DND-41 (cell line): Measurements from ENCODE around the gene DTNBP1.
"Not testable (repeated sequence)": the region's sequence is repeated elsewhere in the genome, so short reads cannot be mapped to it uniquely, and the experiment has no call there.

ENCODE experiments used
- ATAC-seq: fragments of 200-7000 bp; cut with Tn5 transposase; 3 replicates; pipeline ENCODE4 v1.9.1; 2021; ENCODE audit warnings: low read depth; ENCODE audit not compliant: insufficient read depth
- DNase-seq: peaks from one replicate; pipeline ENCODE4 v3.0.0-alpha.2; 2020
- H2AFZ ChIP-seq: 2 replicates; pipeline ENCODE4 v1.6.0; 2012; ENCODE audit warnings: low read depth, low read length
- H3K27ac ChIP-seq: 2 replicates; pipeline ENCODE4 v1.5.1; 2012; ENCODE audit warnings: low read length, inconsistent platforms
- H3K27me3 ChIP-seq: fragments of 200-600 bp; sonication (generic); 2 replicates; pipeline ENCODE4 v1.6.0; 2012; ENCODE audit warnings: low read length, mild to moderate bottlenecking, inconsistent platforms; ENCODE audit not compliant: insufficient read depth, poor library complexity
- H3K36me3 ChIP-seq: 2 replicates; pipeline ENCODE4 v1.5.1; 2012; ENCODE audit warnings: low read length, inconsistent platforms; ENCODE audit not compliant: insufficient read depth
- H3K4me1 ChIP-seq: 2 replicates; pipeline ENCODE4 v1.5.1; 2012; ENCODE audit warnings: mild to moderate bottlenecking, low read length; ENCODE audit not compliant: insufficient read depth
- H3K4me2 ChIP-seq: 2 replicates; pipeline ENCODE4 v1.6.0; 2012; ENCODE audit warnings: mild to moderate bottlenecking, moderate library complexity, low read length, inconsistent platforms; ENCODE audit not compliant: insufficient read depth
- H3K4me3 ChIP-seq, 2 experiments: fragments of 200-600 bp in 1 of 2; shearing (Covaris generic) in 1 of 2; 2 replicates each; pipeline ENCODE4 v1.5.1; 2012 to 2016; ENCODE audit warnings: inconsistent platforms in 2 of 2, low read length in 2 of 2, mild to moderate bottlenecking in 2 of 2, low read depth in 1 of 2, moderate library complexity in 1 of 2
- H3K79me2 ChIP-seq: 2 replicates; pipeline ENCODE4 v1.6.0; 2012; ENCODE audit warnings: low read length, inconsistent platforms; ENCODE audit not compliant: insufficient read depth
- H3K9ac ChIP-seq: 2 replicates; pipeline ENCODE4 v1.6.0; 2012; ENCODE audit warnings: low read depth, mild to moderate bottlenecking, inconsistent platforms, low read length, moderate library complexity
- H3K9me3 ChIP-seq: 2 replicates; pipeline ENCODE4 v1.5.1; 2012; ENCODE audit warnings: low read length, moderate library complexity, mild to moderate bottlenecking, inconsistent platforms; ENCODE audit not compliant: insufficient read depth, severe bottlenecking
- H4K20me1 ChIP-seq: 2 replicates; pipeline ENCODE4 v1.6.0; 2012; ENCODE audit warnings: low read length; ENCODE audit not compliant: insufficient read depth
- EZH2 ChIP-seq: IDR thresholded peaks from 3 replicates; pipeline ENCODE4 v1.6.1; 2012; ENCODE audit warnings: borderline replicate concordance, low read depth, mild to moderate bottlenecking, moderate library complexity, low read length, inconsistent platforms; ENCODE audit not compliant: severe bottlenecking
- TF ChIP-seq, protein P1 (sequence below): IDR thresholded peaks from 2 replicates; pipeline ENCODE4 v1.5.1; 2012; ENCODE audit warnings: borderline replicate concordance, low read length, moderate library complexity, mild to moderate bottlenecking; ENCODE audit not compliant: poor library complexity, severe bottlenecking; ENCODE audit errors: extremely low read depth

Gene DTNBP1

DNA sequence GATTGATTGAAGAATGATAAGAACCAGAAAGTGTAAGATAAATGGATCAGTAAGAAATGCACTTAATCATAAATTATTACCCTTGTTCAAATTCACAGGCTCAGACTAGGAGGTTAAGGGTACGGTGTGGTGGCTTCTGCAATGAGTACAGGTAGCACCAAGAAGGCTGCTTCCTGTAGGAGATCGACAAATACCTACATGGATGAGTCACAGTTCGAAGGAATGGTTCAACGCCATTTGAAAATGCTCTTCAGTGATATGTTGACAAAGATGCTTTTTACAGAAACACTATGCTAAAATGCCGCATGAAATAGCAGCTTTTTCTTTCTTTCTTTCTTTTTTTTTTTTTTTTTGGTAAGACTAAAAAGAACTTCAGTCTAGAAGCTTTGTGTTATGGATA, 116.2 kb downstream of the DTNBP1 start:
- Histone ChIP-seq H2AFZ (no peak overlapping the region), H4K20me1 (peaks cover 8% of the 10 kb centered on the region), H3K79me2 (peaks cover 25% of the 10 kb centered on the region)

DNA sequence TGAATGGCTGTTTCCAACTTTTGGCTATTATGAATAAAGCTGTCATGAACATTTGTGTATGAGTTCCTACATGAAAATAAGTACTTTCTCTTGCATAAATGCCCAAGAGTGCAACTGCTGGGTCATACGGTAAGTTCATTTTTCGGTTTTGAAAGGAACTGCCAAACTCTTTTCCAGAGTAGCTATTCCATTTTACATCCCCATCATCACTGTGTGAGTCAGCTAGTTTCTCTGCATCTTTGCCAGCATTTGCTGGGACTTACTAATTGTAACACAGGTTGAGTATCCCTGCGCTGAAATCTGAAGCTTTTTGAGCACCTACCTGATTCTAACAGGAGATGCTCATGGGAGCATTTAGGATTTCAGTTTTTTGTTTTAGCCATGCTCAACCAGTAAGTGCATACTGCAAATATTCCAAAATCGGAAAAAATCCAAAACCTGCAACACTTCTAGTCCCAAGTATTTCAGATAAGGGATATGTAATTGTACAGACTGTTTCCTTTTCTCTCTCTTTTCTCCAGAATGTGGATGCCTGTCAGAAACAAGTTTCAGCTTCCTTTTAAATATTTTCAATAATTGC, 118.4 kb downstream of the DTNBP1 start:
- H3K27me3 ChIP-seq: no peaks in the 10 kb centered on the region
- no peak overlapping the region for H3K27ac ChIP-seq
- TF ChIP-seq EZH2: no peak
- TF ChIP-seq, protein P1, sequence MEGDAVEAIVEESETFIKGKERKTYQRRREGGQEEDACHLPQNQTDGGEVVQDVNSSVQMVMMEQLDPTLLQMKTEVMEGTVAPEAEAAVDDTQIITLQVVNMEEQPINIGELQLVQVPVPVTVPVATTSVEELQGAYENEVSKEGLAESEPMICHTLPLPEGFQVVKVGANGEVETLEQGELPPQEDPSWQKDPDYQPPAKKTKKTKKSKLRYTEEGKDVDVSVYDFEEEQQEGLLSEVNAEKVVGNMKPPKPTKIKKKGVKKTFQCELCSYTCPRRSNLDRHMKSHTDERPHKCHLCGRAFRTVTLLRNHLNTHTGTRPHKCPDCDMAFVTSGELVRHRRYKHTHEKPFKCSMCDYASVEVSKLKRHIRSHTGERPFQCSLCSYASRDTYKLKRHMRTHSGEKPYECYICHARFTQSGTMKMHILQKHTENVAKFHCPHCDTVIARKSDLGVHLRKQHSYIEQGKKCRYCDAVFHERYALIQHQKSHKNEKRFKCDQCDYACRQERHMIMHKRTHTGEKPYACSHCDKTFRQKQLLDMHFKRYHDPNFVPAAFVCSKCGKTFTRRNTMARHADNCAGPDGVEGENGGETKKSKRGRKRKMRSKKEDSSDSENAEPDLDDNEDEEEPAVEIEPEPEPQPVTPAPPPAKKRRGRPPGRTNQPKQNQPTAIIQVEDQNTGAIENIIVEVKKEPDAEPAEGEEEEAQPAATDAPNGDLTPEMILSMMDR: no peak
- peaks cover 19% of the 10 kb centered on the region for H3K79me2 ChIP-seq
- no peak overlapping the region for H3K4me3 ChIP-seq
- peaks cover 2% of the 10 kb centered on the region for H3K9me3 ChIP-seq
- ATAC-seq (no peak), DNase-seq (no peak)
- no peak overlapping the region for H3K9ac ChIP-seq
- H3K36me3 ChIP-seq: no peaks in the 10 kb centered on the region
- H2AFZ ChIP-seq: no peak overlapping the region
- H3K4me2 ChIP-seq: no peak overlapping the region
- H4K20me1 ChIP-seq: no peaks in the 10 kb centered on the region; the same call in 1 of the 2 replicates
- no peaks in the 10 kb centered on the region for H3K4me1 ChIP-seq

More for the DNA sequence above, 116.2 kb downstream of the DTNBP1 start:
- Histone ChIP-seq H3K4me1 (peaks cover 7% of the 10 kb centered on the region), H3K36me3 (no peaks in the 10 kb centered on the region), H3K9ac (no peak overlapping the region), H3K27ac (no peak overlapping the region), H3K27me3 (no peaks in the 10 kb centered on the region), H3K9me3 (peaks cover 2% of the 10 kb centered on the region), H3K4me3 (no peak overlapping the region), H3K4me2 (no peak overlapping the region)
- DNase-seq: no peak
- ATAC-seq: no peak
- TF ChIP-seq, protein P1: no peak

DNA sequence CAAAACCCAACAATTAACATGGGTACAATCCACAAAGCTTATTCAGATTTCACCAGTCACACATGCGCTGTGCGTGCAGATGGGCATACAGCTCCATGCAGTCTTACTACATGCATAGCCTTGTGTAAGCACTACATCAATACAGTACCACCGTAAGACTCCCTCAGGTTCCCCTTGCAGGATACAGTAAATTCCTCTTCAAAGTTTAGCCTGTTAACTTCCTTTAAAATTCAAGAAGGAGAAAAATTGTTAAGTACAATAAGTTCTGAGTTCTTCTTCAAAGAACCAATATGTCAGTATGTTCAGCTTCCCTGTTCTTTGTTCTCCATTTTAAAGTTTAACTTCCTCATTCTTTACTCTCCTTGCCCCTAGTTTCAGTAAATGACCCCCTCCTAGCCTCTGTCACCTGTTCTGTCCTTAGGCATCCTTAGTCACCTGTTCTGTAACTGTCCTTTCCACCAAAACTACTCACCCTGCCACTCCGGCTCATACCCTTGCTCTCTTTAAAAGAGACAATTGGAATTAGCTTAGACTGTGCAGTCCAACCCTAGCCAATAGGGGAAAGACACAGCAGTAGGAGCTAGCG, 119.4 kb downstream of the DTNBP1 start:
- H3K9ac ChIP-seq, H3K36me3 ChIP-seq, DNase-seq, H2AFZ ChIP-seq, H3K4me2 ChIP-seq, H3K4me3 ChIP-seq, H3K9me3 ChIP-seq, ATAC-seq, H3K27ac ChIP-seq, H3K4me1 ChIP-seq, H4K20me1 ChIP-seq, H3K27me3 ChIP-seq: not testable (repeated sequence)
- H3K79me2 ChIP-seq: peaks cover 19% of the 10 kb centered on the region

GRCh38 chr6:15539722-15540270, 123.0 kb downstream of the DTNBP1 start:
- Histone ChIP-seq H3K36me3 (no peaks in the 10 kb centered on the region), H3K4me3 (no peak overlapping the region), H3K27ac (no peak overlapping the region), H3K27me3 (no peaks in the 10 kb centered on the region), H3K4me1 (no peaks in the 10 kb centered on the region), H2AFZ (no peak overlapping the region), H3K4me2 (no peak overlapping the region), H3K9me3 (peaks cover 2% of the 10 kb centered on the region), H3K9ac (no peak overlapping the region), H4K20me1 (peaks cover 4% of the 10 kb centered on the region; the same call in 1 of the 2 replicates), H3K79me2 (0 out of 2 replicates have a peak, but pooled peaks cover 11% of the 10 kb centered on the region)
- ATAC-seq (no peak), DNase-seq (no peak)
- TF ChIP-seq, protein P1: no peak
- TF ChIP-seq EZH2: no peak
